ENCODE results near the gene FRMD1.

Gene FRMD1
- total RNA-seq, result 0 to 0.18 (median 0) reads per million in 18 experiments

GRCh38 chr6:168078943-168079405 is at the start of gene FRMD1:
Gene FRMD1 (minus strand): TSS chr6:168079212. CDS start chr6:168079094, 118 bp downstream.
- no peak for DNase-seq

GRCh38 chr6:168128006-168128630 is 49.1 kb upstream of the FRMD1 start:
- no peak for DNase-seq

DNA sequence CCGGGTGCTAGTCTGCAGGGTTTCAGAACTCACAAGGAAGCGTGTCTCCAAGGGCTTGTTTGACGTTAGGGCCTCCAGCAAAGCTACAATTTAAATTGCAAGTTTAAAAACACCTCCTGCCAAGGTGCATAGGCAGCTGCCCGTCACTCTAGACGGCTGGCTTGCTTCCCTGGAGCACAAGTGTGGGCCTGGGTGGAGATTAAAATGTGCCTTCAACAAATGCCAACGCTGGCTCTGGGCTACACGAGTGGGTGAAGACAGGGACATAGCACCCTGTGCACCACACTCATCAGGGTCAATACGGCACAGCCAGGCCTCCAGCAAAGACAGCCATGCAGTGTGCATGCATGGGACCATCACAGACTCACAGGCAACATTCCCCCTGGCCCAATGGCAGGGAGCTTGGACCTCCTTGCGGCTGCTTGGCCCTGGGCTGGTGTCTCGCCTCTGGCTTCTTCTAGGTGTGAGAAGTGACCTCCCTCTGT is 48.4 kb upstream of the FRMD1 start:
- no peak for DNase-seq

GRCh38 chr6:168126566-168127383 is 47.8 kb upstream of the FRMD1 start:
- no peak for DNase-seq

DNA sequence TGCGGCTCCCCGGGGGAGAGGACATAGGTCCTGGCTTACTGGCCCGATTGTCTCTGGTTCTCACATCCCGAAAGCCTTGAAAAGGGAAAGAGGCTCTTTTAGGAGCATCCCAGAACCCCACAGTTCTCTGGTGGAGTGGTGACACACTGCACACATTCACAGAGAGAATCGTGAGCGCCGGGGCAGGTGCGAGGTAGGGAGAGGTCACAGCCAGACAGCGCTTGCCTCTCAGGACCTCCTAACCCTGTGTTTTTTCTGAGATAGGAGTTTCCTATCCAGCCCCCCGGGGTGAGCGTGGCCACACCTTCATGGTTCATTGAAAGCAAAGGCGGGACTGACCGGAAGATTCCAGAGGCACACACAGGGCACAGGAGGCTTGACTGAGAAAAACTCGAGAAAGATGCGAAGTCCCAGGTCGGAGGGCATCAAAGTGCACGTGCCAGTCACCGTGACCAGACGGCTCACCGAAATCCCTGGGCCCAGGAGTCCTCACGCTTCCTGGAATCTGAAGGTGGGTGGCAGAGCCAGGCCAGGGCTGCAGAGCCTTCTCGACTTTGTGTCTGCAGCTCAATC is 46.5 kb upstream of the FRMD1 start:
- DNase-seq, result no peak

GRCh38 chr6:168124921-168125320 is 45.9 kb upstream of the FRMD1 start:
- no peak for DNase-seq

- DNase-seq, result no peak
Observed at GRCh38 chr6:168124158-168124557, 45.1 kb upstream of the FRMD1 start.

- no peak for DNase-seq
Observed at GRCh38 chr6:168123165-168123911, 44.3 kb upstream of the FRMD1 start.

- DNase-seq, result no peak
Observed at GRCh38 chr6:168122521-168122920, 43.5 kb upstream of the FRMD1 start.

DNA sequence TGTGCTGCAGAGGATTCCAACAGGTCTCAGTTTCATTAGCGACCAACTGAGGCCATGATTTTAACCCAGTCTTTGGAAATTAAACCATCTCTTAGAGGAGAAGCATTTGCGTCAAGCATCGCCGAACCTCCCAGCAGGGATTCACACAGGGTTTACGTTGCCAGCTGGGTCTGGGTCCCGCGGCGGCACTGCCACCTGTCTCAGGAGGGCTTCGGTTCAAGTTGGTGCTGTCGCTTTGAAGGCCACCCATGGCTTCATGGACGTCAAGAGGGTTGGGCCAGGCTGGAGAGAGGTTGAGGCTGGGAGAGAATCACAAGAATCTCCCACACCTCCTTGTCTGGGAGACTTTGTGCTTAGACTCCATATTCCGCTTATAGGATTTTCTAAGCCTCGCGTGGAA is 43.0 kb upstream of the FRMD1 start:
- no peak for DNase-seq

GRCh38 chr6:168121303-168121665 is 42.3 kb upstream of the FRMD1 start:
- DNase-seq, result no peak

DNA sequence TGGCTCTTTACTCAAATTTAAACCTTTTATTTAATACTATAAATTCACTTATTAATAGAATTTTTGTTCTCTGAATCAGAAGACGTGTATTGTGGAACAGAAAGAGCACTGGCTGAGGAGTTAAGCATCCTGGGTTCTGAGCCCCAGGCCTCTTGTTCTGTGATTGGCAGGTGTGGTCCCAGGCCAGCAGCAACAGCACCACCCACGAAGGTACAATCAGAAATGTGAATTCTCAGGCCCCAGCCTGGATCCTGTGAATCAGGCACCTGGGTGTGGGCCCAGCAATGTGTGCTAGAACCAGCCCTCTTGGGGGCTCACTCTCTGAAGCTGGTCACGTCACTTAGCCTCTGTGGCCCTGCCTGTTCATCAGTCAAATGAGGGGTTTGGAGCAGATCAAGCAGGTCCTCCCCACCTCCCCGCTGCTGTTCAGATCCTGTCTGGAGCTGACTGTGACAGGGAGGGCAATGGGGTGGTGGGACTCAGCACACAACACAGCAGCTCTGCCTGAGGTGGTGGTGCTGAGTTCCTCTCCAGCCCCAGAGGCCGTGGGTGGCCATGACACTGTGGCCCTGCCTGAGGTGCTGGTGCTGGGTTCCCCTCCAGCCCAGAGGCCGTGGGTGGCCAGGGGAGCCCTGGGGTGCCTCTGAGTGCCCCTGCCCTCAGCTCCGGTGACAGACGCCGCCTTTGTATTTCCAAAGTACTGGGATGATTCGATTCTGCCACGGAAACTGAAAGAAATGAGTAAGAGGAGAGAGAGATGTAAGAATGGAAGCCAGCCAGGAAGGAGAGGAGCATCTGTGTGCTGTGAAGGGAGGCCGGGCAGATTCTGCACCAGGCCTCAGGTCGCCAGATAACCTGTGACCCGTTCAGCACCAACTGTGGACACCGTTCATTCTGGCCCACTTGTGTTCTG is 41.6 kb upstream of the FRMD1 start:
- no peak for DNase-seq

- DNase-seq, result no peak
Observed at GRCh38 chr6:168119539-168119938, 40.5 kb upstream of the FRMD1 start.

DNA sequence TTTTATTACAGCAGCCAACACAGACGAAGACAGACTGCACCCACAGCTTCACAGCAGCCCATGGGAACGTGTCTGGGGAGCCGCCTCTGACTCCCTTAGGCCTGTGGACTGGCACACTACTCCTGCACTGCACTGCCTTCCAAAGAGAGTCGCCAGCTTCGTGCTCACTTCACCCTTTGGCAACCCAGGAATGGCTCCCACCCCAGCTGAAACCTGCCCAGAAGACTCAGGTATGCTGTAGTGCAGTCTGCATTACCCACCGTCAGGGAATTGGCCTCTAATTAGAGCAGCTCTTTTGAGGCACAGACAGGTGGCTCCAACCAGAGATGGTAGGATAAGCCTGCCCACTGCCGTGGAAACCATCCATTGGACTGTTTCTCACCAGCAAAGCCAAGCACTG is 39.9 kb upstream of the FRMD1 start:
- no peak for DNase-seq

DNA sequence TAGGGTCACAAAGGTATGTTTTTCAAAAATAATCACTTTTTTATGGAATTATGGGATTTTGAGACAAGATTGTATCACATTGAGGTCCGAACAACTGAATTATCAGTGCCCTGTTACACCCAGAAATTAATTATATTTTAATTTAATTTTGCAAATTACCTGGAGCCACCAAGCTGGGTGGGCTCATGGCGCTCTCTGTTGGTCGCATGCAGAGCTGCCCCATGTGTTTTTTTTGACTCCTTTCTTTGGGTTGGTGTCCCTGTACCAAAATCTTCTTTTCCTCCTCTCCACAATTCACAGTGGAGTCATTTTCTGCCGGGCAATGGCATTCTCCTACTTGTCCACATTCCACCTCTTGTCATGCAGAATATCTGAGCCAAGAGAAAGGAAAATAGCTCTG is 38.9 kb upstream of the FRMD1 start:
- no peak for DNase-seq

GRCh38 chr6:168116975-168117899 is 38.2 kb upstream of the FRMD1 start:
- no peak for DNase-seq

GRCh38 chr6:168116438-168116974 is 37.5 kb upstream of the FRMD1 start:
- DNase-seq, result no peak

DNA sequence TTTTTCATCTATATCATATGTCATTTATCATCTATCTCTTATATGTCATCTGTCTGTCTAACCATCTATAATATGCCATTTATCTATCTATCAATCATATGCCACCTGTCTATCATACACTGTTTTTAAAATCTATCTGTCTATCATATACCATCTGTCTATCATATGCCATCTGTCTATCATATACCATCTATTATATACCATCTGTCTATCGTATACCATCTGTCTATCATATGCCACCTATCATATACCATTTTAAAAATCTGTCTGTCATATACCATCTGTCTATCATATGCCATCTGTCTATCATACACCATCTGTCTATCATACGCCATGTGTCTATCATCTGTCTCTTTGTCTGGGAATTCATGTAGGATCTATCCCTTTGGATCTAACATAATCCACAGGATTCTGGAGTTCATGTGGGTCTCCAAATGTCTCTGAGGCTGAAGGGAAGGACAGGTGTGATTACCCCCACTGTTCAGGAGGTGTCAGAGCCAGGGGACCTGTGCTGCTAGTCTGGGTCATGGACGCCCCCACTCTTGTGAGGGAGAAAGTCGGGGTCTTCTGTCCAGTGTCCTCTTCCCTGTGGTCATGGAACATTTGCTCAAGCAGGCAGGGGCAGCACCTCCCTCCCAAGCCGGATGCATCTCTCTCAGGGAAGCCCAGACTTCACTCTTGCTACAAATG is 36.9 kb upstream of the FRMD1 start:
- DNase-seq, result no peak

GRCh38 chr6:168113226-168113625 is 34.2 kb upstream of the FRMD1 start:
- DNase-seq, result no peak

DNA sequence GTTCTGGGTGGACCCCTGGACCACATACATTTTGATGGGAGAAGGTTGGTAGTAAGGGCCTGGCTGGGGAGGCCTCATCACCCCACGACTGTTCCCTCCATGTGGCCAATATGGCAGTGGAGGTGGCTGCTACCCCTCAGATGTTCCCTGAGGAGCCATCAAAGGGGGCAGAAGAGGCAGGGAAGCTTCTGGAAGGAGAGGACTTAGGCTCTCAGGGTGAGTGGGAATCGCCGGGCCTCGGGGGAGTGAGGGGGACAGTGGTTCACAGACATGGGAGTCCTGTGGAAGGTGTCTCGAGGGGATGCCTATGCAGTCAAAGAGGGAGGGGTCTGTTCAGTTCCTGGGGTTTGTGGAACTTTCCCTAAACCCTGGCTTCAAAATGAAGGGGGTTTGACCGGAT is 32.9 kb upstream of the FRMD1 start:
- DNase-seq, result no peak
